GM19023 (cell line): ENCODE data around the gene LINGO1.

Source experiments
- ATAC-seq: cut with Tn5 transposase; IDR thresholded peaks from one replicate; pipeline ENCODE4 v1.9.1; 2021; ENCODE audit warnings: mild to moderate bottlenecking, moderate library complexity; ENCODE audit not compliant: unreplicated experiment

Gene LINGO1

DNA sequence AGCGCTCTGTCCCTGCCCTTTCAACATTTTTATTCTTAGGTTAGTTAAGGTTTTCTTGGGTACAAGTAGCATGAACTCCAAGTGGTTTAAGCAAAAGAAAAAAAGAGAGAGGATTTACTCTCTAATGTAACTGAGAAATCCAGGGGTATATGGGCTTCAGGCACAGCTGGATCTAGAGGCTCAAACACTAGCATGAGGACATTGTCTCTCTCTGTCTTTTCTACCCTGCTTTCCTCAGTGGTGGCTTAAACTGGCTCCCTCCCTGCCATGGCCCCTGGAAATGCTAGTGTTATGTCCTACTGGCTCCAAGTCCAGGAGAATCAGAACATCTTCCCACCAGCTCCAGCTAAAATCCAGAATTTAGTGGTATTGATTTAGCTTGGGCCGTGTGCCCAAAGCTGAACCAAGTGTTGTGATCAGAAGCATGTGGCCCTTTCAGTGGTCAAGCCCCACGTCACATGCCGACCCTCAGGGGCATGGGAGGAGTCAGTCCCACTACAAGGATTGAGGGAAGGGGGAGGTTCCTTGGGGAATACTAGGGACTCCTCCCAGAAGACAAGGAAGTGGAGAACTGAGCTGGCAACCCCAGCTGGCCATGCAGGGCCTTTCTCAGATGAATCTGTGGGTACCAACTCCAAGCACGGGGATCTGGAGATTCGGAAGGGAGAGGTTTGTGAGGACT is 58.0 kb downstream of the LINGO1 start:
- no peak for ATAC-seq

DNA sequence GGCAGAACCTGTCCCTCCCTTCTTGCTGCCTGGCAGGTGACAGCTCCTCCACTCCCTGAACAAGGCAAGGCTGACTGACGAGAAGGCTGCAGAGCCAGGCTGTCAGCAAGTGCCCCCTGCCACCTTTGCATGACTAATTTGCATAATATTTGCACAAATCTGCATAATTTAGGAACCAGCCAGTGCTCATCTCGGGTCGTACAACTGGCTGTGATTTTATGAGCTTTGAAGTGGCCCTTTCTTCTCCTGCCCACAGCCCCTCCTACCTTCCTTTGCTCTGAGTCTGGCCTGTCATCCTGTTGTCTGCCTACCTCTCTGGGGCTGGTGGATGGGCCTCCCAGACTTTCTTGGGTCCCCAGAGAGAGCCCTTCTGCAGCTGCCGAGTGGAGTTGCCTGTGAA is 58.9 kb downstream of the LINGO1 start:
- no peak for ATAC-seq

DNA sequence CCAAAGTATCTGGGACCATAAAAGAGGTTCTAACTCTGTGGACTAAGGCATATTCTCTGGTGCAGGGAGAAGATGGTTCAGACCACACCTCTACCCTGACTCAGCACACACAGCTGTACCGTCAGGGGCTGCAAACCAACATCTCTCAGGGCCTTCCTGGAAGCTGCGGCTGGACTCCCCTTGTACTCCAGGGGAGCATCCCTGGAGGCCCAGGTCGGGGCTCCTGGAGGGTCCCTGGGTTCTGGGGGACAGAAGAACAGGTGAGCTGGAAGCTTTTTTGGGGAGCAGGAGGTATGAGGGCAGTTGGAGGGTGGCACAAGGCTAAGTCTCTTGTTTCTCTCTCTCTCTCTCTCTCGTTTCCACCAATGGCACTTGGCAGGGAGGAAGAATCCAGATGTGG is 60.5 kb downstream of the LINGO1 start:
- ATAC-seq = no peak

DNA sequence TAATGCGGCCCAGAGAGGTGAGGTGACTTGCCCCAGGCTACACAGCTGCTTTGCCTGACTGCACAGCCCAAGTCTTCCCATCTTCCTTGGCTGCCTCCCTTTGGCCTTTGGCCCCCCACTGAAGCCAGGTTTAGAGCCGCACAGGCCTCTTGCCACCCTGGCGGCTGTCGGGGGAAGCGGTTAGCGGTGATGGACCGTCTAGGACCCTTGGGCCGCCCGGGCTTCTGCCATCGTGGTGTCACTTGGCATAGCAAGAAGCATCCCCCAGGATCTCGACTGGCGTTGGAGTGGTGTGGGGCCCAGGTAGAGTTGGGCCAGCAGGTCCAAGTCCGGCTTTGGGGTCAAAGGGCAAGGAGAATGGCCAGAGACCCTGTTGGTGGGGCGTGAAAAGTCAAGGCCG is 61.0 kb downstream of the LINGO1 start:
- ATAC-seq = no peak

DNA sequence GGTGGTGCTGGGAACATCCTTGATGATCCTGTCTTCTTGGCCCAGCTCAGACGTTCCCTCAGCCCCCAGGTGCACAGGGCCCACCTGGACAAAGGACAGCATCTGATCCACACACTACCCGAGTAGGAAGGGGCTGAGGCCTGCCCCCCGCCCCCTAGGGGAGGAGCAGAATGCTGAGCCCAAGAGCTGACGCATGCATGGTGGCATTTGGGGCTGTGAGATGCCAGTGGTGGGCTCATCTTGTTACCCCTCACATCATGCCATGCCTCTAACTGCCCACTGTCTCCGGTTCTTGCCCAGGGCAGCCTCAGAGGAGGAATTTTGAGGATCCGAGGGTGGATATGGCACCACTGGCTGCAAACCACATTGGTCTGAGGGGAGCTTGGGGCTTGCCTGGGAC is 61.5 kb downstream of the LINGO1 start:
- ATAC-seq = no peak

DNA sequence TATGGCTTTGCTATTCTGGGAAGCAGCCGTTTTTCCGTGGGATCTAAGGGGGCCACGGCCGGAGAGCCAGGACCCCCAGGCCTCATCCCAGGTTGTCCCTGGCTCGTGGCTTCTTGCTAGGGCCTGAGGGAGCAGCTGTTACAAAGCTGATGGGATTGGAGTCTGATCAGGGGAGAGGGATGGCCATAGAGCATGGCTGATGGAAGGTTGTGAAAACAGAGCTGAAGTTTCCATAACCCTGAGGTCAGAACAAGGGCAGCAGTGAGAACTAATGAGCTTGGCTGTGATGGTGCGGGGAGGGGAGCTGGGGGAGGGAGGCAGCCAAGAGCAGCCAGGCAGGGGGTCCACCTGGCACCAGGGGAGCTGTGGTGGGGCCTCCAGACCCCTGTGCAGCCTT is 63.0 kb downstream of the LINGO1 start:
- ATAC-seq = no peak

DNA sequence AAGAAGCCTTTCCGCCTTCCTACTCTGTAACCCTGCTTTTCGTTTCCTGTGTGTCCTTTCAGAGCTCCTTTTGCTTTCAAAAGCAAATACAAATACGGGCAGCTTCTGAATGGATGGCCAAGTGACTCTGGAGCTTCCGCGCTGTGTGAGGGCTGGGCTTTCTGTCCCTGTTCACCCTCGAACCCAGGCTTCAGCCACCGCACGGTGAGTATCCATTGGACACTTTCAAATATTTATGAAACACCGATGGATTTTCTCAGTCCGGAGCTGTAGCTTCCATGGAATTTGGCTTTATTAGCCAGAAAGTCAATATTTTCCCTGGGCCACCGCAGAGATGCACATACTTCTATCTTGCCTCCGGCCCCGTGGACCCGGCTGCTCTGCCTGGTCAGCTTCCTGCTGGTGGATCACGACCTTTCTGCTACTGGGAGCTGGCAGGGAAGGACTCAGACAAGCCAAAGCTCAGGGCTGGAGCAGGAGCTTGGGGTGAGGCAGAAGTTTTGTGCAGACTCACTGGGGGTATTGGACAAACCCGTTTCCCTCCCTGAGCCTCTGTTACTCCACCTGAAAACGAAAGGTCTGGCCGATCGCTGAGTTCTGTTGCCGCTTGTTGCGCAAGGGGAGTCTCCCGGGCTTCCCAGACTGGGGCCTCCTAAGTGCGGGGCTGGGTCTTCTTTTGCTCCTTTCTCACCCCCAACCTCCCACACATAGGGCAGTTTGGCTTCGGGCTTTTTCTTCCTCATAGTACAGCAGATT is 63.6 kb downstream of the LINGO1 start:
- no peak for ATAC-seq

DNA sequence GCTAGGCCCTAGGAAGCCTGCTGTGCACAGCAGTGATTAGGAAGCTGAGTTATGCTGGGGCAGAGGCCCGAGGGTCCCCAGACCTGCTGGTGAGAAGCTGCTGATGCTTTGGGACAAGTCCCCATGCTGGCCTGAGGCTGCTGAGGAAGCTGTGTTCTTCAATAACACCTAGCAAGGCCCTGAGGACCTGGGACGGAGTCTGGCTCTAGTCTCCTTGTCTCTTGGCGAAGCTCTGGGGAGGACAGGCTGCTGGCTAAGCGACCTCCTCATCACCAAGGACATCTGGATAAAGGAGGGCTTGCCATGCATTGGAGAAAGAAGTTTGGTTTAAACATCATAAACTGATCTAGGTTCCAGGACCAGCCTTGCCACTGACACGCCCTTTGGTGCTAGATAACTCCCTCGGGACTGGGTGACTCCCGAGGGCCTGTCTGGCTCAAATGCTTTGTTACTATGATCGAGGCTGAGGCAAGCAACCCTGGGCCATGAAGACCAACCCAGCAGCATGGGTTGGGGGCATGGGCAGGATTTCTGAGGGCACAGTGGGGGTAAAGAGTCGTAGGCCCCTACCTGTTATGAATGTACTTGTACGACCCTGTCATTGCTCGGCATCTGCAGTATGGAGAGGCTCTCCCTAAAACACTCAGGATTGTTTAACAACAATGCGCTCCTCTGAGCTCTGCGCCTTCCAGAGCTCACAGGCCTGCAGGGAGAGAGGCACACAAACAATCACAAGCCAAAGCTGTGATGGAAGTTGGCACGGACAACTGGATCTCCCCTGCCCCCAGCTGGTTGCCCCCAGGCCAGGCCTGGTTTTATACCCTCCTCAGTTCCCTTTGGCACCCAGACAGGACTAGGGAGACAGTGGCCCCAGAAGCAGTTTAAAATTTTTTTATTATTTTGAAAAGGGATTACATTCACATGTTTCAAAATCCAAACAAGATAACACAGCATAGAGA is 64.4 kb downstream of the LINGO1 start:
- ATAC-seq = no peak

DNA sequence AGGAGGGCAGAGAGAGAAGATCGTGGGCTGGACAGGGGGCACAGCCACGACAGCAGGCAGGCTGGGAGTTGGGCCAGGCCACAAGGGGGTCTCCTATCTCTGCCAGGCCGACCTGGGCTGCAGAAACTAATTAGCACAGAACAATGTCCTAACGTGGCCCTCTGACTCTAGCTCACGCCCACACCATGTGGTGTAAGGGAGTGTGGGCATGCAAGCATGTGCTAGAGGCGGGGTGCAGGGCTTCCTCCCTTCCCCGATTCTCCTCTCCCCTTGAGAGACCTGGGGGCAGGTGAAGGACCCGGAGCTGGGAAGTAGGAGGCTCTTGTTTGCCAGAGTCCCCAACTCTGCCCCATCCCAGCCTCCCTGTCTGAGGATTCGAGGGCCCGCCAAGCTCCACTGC is 65.5 kb downstream of the LINGO1 start:
- ATAC-seq = no peak

DNA sequence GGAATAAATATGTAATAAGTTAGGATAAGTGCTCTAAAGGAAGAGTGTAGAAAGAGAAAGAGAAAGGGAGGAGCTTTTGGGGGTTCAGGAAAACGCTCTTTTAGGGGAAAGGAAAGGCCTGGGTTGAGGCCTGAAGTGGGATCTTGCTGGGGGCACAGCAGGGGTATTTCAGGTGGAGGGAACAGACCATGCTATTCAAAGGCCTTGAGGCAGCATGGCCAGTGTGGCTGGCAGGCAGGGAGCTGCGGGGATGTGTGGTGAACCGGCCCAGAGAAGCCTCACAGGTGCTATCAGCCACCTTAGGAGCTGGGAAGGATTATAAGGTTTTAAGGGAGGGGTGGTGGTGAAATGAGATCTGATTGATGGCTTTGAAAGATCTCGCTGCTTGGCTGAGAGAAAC is 66.6 kb downstream of the LINGO1 start:
- no peak for ATAC-seq

DNA sequence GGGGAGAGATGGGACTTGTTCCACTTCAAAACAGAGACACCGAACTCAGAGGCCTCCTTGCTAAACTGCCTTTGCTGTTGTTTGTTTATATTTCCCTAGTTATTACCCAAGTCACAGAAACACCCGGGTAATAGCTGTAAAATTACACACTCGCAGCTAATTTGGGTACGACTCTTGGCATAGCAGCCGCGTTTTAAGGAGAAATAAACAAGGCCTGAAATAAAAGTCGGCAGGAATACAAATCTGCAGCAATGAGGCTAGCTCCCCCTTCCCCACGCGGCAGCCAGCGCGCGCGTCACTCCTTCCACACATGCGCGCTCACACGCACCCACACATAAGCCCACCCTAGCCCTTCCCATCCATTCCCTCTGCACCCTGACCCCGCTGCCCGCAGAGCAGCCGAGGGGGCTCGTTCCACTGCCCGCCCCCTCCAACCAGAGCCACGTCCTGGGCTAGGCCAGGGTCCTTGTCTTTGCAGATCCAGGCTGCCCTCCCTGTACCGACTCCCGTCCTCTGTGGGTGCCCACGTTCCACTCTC is 67.3 kb downstream of the LINGO1 start:
- no peak for ATAC-seq

DNA sequence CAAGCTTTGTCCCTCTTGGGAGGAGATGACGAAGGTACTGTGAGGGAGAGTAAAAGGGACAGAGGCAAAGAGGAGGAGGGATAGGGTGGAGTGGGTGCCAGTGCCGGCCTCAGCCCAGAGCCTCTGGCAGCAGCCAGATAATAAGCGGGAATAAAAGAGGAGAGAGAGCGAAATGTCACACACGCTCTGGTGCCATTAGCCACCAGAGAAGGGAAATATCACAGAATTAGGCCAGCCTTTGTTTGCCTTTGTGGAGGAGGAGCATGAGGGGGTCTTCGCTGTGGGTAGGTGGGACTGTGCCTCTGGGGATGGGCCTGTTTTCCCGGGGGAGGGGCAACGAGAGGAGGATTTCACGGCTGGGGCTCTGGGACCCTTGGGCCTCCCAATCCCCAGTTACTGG is 67.8 kb downstream of the LINGO1 start:
- no peak for ATAC-seq

DNA sequence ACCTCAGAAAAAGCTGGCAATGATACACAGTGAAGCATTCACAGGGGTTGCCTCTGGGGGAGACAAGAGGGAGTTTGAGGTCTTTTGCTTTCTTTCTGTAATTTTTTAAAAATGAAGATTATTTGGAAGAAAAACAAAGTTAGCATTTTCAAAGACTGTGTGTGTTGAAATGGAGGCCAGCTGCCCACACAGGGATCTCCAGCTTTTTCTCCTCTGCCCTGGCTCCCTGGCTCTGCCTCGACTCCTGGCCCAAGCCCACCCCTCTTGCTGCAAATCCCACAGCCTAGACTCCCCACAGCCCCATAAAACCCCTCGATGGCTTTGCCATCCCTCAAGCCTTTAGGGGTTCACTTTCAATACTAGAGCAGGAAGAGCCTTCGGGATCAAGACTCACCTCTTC is 68.4 kb downstream of the LINGO1 start:
- no peak for ATAC-seq

DNA sequence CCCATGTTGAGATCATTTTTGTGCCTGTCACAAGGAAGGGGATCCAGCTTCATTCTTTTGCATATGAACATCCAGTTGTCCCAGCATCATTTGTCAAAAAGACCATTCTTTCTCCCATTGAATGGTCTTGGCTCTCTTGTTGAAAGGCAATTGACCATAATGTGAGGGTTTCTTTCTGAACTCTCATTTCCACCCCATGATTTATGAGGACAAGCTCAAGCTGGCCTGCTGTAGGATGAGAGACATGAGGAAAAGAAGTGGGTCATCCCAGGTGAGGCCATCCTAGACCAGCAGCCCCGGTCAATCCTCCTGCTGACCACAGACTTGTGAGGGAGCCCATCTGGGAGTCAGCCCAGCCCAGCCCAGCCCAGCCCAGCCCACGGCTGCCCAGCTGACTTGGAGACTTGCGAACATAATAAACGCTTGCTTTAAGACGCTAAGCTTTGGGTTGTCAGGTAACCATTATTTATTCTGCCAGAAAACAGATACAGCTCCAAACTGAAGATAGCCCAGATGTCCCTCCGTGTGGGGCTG is 69.0 kb downstream of the LINGO1 start:
- ATAC-seq = no peak
